GM20000 (cell line): ENCODE data around the gene TNS4.

Experiments
- DNase-seq: peaks from one replicate; pipeline ENCODE4 v3.0.0; 2012; ENCODE audit warnings: low spot score
- TF ChIP-seq, protein P1 (sequence below): IDR thresholded peaks from 2 replicates; pipeline ENCODE4 v1.5.1; 2012; ENCODE audit warnings: mild to moderate bottlenecking, control low read depth; ENCODE audit errors: extremely low read depth, missing control alignments

TNS4 gene

DNA sequence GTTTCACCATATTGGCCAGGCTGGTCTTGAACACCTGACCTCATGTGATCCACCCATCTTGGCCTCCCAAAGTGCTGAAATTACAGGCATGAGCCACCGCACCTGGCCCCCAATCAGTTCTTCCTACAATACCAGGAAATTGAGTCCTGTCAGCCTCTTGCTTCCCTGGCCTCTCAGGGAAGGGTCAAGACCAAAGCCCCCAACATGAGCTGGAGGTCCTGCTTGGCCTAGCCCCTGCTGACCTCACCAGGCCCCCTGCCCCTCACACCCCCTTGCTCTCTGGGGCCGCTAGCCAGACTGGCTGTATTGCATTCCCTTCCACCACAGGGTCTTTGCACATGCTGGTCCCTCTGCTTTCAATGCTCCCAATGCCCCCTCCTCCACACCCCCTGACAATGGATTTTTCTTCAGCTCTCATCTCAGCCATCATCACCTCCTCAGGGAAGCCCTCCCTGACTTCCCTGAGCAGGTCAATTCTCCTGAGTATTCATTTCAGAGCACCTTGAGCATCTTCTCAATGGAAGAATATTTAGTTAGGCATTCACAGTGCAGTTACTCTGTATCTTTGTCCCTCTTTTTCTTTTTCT lies 34.0 kb downstream of the TNS4 start:
- DNase-seq, result no peak
- TF ChIP-seq, protein P1, sequence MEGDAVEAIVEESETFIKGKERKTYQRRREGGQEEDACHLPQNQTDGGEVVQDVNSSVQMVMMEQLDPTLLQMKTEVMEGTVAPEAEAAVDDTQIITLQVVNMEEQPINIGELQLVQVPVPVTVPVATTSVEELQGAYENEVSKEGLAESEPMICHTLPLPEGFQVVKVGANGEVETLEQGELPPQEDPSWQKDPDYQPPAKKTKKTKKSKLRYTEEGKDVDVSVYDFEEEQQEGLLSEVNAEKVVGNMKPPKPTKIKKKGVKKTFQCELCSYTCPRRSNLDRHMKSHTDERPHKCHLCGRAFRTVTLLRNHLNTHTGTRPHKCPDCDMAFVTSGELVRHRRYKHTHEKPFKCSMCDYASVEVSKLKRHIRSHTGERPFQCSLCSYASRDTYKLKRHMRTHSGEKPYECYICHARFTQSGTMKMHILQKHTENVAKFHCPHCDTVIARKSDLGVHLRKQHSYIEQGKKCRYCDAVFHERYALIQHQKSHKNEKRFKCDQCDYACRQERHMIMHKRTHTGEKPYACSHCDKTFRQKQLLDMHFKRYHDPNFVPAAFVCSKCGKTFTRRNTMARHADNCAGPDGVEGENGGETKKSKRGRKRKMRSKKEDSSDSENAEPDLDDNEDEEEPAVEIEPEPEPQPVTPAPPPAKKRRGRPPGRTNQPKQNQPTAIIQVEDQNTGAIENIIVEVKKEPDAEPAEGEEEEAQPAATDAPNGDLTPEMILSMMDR, result no peak

GRCh38 chr17:40466298-40466971 lies 35.0 kb downstream of the TNS4 start:
- TF ChIP-seq, protein P1, result no peak
- no peak for DNase-seq

- TF ChIP-seq, protein P1, result no peak
- DNase-seq, result no peak
These were observed 37.0 kb downstream of the TNS4 start for GRCh38 chr17:40464392-40464855.

GRCh38 chr17:40463122-40463550 lies 38.3 kb downstream of the TNS4 start:
- no peak for DNase-seq
- TF ChIP-seq, protein P1, result no peak

GRCh38 chr17:40462343-40463121 lies 38.9 kb downstream of the TNS4 start:
- TF ChIP-seq, protein P1, result no peak
- no peak for DNase-seq

GRCh38 chr17:40461732-40462342 lies 39.6 kb downstream of the TNS4 start:
- TF ChIP-seq, protein P1, result no peak
- no peak for DNase-seq
